HL-60/S4 treated with retinoic acid at 250 ng/mL for 4 days and 3 days (cell line): ENCODE data around the gene SMCO4.

ENCODE experiments used
- in situ Hi-C: fragments of 300-500 bp; cut with MboI; formaldehyde crosslinking; loops from 2 replicates; pipeline ENCODE4 v1.7.0; 2022; ENCODE audit warnings: low sequenced_read_pairs

SMCO4 gene

GRCh38 chr11:93529707-93530467 is 13.3 kb downstream of the SMCO4 start:
- in situ Hi-C loops: no loop called here

GRCh38 chr11:93528757-93529645 is 14.2 kb downstream of the SMCO4 start:
- in situ Hi-C loops: no loop called here

- in situ Hi-C loops: no loop called here
Observed at GRCh38 chr11:93528252-93528651, 14.9 kb downstream of the SMCO4 start.

GRCh38 chr11:93526641-93527583 is 16.3 kb downstream of the SMCO4 start:
- in situ Hi-C loops: no loop called here

GRCh38 chr11:93526346-93526633 is 16.9 kb downstream of the SMCO4 start:
- in situ Hi-C loops: no loop called here

GRCh38 chr11:93525601-93526345 is 17.4 kb downstream of the SMCO4 start:
- in situ Hi-C loops: no loop called here

GRCh38 chr11:93524858-93525257 is 18.3 kb downstream of the SMCO4 start:
- in situ Hi-C loops: no loop called here

GRCh38 chr11:93524173-93524536 is 19.0 kb downstream of the SMCO4 start:
- in situ Hi-C loops: no loop called here

GRCh38 chr11:93520726-93521509 is 22.3 kb downstream of the SMCO4 start:
- in situ Hi-C loops: no loop called here

GRCh38 chr11:93519179-93519578 is 24.0 kb downstream of the SMCO4 start:
- in situ Hi-C loops: no loop called here

- in situ Hi-C loops: no loop called here
Observed at GRCh38 chr11:93518081-93518480, 25.1 kb downstream of the SMCO4 start.

- in situ Hi-C loops: no loop called here
Observed at GRCh38 chr11:93517611-93518010, 25.6 kb downstream of the SMCO4 start.

GRCh38 chr11:93517041-93517440 is 26.1 kb downstream of the SMCO4 start:
- in situ Hi-C loops: no loop called here

GRCh38 chr11:93515441-93516025 is 27.7 kb downstream of the SMCO4 start:
- in situ Hi-C loops: no loop called here

- in situ Hi-C loops: no loop called here
Observed at GRCh38 chr11:93514712-93515111, 28.5 kb downstream of the SMCO4 start.

GRCh38 chr11:93513772-93514171 is 29.4 kb downstream of the SMCO4 start:
- in situ Hi-C loops: no loop called here

GRCh38 chr11:93512949-93513667 is 30.1 kb downstream of the SMCO4 start:
- in situ Hi-C loops: no loop called here

- in situ Hi-C loops: no loop called here
Observed at GRCh38 chr11:93512073-93512475, 31.1 kb downstream of the SMCO4 start.
